ENCODE data around the gene TIA1.

DNA sequence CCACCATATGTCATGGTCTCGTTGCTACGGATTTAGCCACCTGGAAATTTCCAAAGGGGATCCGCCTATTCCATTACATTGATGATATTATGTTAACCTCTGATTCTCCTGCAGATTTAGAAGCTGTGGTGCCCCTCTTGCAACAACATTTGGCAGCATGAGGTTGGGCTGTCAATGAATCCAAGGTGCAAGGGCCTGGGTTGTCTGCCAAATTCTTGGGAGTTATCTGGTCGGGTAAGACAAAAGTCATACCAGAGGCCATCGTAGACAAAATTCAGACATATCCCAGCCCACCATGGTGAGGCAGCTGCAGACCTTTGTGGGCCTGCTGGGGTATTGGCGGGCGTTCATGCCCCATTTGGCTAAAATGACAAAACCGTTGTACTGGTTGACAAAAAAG, 44.0 kb downstream of the TIA1 start:
- no peak for TF ChIP-seq POLR2A (IDR thresholded peaks at IDR 0.05)
- no peak for TF ChIP-seq EP300 (IDR thresholded peaks at IDR 0.05)
- no peak for TF ChIP-seq CTCF (IDR thresholded peaks at IDR 0.05)
